NCI-H1092 (cell line): Measurements from ENCODE around the gene XXYLT1.
A peak's percentile ranks its signal among the peaks of the same experiment; 100 is the strongest.

Source experiments
- DNase-seq: peaks from one replicate; lab custom pipeline; 2025; lab: John Stamatoyannopoulos, UW

XXYLT1 gene

GRCh38 chr3:195184716-195185421, 86.1 kb downstream of the XXYLT1 start:
- DNase-seq: no peak

- no peak for DNase-seq
Observed at GRCh38 chr3:195183071-195183776, 87.7 kb downstream of the XXYLT1 start.

- DNase-seq: no peak
Observed at GRCh38 chr3:195182470-195182795, 88.5 kb downstream of the XXYLT1 start.

- DNase-seq: no peak
Observed at GRCh38 chr3:195181741-195182469, 89.1 kb downstream of the XXYLT1 start.

DNA sequence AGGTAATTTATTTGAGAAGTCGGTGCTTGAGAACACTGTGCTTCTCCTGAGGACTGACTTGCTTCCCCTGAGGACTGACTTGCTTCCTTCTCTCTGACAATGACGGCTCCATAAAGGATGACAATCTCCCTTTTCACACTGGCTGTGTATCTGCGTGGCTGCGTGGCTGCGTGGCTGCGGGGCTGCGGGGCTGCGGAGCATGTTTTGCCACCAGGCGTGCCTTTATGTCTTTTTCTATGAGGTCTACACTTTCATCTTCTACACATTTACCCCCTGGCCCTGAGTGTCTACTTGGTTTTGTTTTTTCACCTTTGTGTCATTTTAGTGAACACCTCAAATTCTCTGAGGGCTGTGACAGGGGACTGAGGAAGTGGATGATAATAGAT, 89.9 kb downstream of the XXYLT1 start:
- DNase-seq: no peak

DNA sequence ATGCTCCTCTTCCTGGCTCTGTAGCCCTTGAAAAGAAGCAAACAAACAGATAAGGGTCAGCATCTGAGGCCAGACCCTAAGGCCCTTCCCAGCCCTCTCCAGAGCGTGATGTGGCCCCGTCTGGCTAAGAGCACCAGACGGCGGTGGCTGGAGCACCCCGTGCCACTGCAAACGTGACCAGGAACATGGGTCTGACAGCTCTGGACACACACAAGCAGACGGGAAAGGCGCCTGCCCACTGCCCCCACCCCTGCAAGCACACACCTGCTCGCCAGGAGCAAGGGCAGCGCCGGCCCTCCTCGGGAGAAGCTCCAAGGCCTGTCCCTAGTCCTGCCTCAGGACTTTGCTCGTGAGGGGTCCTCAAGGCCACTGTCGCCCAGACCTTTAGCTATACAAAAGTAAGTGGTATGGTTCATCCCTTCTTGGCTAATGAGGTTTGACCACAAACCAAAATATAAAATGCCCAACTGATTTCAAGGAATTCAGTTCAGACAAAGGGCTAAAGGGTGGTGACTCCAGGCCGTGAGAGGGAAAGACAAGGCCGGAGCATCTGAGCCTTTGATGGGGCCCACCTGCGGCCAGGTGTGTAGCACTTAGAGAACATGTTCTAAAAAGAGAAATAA, 90.4 kb downstream of the XXYLT1 start:
- no peak for DNase-seq

DNA sequence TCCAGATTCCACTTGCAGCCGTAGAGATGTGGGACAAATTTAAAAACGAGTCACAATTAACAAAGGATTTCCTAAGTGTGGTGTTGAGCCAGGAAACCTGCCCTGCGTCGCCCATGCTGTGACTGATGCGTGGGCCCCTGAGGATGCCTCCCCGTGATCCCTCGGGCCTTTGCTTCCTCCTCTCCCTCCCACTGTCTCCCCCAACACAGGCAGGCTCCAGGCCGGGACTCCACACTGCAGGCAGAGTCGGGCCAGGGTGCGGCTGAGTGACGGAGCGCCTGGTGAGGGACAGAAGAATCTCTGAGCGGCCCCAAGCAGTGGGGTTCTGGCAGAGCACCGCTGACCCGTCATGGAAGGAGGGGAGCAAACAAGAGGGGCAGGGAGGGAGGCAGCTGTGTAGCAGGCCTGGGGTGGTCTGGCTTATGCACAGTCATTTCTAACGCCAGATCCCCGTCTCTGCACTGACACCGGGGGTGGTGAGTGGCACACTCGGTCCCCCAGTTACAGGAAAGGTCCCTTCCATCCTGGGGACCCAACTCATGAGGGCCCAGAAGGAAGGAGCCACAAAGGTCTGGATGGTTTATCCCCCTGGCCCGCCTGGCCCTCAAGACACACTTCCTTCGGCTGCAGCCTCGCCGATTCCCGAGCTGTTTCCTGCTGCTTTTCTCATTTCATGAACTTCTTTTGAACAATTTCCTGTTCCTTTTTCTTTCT, 91.0 kb downstream of the XXYLT1 start:
- no peak for DNase-seq

DNA sequence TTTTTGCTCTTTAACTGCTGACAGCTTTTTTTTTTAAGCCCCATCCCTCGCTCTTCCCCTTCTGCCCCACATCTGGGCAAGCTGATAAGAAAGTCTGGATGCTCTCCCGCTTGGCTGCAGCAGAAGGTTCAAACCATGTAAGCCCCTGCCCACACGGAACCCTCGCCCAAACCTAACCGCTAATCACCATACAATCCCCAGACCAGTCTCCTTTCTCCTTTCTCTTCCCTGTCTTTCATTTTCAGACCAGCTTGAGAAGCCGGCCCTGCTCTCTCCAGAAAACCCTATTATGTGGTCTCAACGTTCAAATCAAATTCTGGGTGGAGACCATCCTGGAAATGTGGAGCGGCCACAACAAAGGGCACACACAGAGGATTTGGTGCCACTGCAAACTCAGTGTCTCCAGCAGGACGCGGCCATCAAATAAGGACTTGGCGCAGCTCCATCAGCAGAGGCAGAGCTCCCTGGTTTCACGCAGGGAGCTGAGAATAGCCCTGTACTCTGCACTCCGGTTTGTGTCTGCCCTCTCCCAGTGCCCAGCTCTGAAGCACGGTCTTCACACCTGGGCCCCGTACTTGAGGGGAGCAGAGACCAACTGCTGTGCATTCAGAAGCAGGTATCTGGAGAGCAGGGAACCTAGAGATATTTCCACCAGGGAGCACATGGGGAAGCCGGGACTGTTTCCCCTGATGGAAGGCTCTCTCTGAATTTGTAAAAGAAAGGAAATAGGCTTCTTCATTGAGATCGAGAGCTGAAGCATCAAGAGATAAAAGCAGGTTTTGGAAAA, 92.6 kb downstream of the XXYLT1 start:
- peak; percentile 76 for DNase-seq

DNA sequence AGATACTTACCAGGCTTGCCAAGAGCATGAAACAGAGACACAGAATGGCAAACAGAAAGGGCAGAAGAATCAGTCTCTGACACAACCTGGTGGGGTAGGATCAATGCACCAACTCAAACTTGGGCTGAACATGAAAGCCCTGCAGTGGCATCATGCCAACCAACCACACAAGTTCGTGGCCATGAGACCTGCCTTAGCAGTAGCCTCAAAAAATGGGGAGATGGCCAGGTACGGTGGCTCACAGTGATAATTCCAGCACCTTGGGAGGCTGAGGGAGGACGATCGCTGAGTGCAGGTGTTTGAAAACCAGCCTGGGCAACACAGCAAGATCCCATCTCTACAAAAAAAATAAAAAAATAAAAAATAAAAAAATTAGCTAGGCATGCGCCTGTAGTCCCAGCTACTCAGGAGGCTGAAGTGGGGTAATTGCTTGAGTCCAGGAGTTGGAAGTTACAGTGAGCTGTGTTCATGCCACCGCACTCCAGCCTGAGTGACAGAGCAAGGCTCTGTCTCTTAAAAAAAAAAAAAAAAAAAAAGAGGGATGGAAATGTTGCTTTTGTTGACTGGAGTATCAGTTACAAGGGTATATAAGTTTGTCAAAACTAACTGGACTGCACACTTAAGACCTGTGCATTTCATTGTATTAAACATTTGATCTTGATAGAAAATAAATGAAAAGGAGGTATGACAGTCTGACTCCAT, 93.4 kb downstream of the XXYLT1 start:
- no peak for DNase-seq

DNA sequence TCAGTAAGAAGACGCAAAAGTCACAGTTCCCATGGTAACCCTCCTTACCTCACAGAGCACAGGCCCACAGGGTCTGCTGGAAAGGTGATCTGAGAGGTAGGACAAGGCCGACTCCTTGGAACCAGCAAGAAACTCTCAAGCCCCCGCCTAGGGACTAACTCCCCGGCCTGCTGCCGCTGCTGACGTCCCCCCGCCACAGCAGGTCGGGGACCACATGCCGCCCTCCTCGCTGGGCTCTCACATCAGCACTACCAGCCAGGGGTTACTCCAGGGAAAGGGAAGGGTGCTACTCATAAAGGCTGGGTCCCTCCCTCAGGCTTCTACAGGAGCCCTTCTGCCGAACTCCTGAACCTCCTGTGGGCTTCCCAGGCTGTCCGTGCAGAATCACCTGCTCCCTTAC, 94.2 kb downstream of the XXYLT1 start:
- DNase-seq: no peak

DNA sequence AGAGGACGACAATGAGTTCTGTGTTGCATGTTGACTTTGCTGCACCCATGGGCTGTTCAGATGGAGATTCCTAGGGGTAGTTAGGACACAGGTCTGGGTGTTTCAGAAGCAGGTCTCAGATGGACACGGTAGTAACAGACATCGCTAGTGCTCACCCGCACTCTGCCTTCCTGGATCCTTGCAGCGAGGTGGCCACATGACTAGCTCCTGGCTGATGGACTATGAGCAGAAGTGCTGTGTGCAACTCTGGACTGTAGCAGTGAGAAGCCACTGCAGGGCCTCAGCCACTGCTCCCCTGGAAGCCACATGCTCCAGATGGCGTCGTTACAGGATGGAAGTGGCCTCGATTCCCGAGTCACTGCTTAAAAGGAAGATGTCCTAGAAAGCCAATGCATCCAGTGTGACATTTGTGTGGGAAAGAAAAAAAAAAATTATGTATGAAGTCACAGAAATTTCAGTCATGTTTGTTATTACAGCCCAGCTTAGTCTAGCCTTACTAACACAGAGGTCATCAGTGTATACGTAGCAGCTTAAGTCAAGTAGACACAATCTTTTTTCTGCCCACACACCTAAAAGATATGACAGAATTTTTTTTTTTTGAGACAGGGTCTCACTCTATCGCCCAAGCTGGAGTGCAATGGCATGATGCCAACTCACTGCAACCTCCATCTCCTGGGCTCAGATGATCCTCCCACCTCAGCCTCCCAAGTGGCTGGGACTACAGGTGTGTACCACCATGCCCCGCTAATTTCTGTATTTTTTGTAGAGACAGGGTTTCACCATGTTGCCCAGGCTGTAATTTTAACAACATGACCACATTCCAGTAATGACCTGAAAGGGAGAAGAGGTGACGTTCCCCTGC, 95.3 kb downstream of the XXYLT1 start:
- no peak for DNase-seq

DNA sequence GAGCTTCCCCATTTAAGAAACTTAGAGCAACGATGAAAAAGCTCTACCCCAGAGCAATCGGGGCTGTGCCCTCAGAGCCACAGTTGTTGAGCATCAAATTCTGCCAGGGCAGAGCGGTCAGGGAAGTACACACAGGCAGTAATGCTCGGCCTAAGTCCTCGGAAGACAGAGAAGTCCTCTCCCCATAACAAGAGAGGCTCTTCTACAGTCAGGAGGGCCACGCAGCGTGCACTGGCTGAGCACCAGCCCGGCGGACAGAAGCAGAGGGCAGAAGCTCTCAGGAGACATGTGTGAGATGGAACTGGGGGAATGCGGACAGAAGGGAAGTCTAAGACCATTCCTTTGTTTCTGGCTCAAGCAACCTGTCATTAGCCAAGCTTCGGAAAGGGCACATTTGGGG, 95.9 kb downstream of the XXYLT1 start:
- no peak for DNase-seq

- no peak for DNase-seq
Observed at GRCh38 chr3:195173657-195174056, 97.3 kb downstream of the XXYLT1 start.

GRCh38 chr3:195172896-195173295, 98.1 kb downstream of the XXYLT1 start:
- DNase-seq: no peak

GRCh38 chr3:195172039-195172684, 98.8 kb downstream of the XXYLT1 start:
- DNase-seq: no peak

- DNase-seq: no peak
Observed at GRCh38 chr3:195171093-195171873, 99.7 kb downstream of the XXYLT1 start.

DNA sequence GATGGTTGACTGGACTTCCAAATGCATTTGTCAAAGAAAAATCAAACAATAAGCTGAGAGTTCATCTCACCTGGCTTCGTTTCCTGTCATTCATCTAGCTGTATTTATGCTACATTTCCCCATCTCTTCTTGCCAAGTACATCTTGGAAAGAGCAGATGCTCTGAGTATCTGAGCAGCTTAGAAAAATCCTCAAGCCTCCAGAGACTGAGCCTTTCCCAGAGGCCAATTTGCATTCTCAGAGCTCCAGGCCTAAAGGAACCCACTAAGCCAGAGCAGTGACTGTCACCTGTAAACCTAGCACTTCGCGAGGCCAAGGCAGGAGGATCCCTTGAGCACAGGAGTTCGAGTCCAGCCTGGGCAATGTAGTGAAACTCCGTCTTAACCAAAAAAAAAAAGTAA, 100.5 kb downstream of the XXYLT1 start:
- DNase-seq: no peak

- DNase-seq: no peak
Observed at GRCh38 chr3:195169011-195169649, 101.8 kb downstream of the XXYLT1 start.
